ENCODE results near the gene STARD10.

Gene STARD10

DNA sequence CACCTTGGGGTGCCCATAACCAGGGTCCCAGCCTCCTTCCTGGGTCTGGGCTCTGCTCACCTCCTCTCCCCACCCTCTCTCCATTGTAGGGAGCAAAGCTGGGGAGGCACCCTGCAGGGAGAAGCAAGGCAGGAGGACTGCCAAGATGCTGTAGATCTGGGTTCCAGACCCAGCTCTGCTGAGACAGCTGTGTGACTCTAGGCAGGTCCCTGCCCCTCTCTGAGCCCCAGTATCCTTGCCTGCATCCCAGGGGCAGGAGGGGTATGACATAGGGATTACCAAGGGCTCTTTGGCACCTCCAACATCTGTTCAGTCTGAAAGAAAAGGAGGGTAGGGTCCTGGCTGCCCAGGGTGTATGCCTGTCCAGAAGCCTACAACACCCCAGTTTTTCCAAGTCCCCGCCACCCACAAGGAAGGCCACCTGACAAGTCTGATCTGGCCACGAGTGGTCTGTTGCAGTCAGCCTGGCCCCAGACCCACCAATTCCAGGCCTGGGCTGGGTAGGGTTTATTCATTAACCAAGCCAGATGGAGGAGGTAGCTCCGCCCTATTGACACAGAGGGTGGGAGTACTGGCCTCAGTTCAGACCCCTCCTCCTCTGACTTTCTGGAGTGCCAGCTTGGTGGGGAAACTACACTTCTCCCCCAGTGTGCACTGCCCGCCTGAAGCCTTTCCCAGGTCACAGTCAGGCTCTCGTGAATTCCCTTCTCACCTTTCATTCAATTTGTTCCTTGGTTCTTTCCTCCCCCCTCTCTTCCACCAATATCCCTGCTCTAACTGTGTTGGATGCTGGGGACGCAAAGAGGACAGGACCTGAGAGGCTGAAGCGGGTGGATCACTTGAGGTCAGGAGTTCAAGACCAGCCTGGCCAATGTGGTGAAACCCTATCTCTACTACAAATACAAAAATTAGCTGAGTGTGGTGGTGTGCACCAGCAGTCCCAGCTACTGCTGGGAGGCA is 15.0 kb downstream of the STARD10 start:
- DNase-seq: no peak

DNA sequence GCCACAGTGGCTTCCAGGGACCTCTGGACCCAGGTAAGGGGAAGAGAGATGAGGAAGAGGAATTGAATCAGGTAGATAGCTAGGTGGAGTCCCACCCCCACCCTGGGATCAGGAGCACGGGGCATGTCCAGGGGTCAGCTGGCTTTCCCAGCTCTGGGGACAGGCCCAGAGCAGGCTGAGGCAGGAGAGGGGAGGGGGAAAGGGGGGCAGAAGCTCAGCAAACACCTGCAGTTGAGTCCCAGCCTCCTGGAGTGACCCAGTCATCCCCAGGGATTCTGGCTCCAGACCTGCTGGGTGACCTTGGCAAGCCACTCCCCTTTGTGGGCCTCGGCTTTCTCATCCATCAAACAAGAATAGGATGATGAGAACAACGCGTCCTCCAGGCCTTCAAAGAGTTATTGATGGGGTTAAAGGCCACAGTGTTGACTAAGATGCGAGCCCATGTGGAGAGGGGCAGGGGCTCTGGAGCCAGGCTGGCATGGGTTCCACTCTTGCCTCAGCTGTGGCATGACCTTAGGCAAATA is 16.0 kb downstream of the STARD10 start:
- no peak for DNase-seq

DNA sequence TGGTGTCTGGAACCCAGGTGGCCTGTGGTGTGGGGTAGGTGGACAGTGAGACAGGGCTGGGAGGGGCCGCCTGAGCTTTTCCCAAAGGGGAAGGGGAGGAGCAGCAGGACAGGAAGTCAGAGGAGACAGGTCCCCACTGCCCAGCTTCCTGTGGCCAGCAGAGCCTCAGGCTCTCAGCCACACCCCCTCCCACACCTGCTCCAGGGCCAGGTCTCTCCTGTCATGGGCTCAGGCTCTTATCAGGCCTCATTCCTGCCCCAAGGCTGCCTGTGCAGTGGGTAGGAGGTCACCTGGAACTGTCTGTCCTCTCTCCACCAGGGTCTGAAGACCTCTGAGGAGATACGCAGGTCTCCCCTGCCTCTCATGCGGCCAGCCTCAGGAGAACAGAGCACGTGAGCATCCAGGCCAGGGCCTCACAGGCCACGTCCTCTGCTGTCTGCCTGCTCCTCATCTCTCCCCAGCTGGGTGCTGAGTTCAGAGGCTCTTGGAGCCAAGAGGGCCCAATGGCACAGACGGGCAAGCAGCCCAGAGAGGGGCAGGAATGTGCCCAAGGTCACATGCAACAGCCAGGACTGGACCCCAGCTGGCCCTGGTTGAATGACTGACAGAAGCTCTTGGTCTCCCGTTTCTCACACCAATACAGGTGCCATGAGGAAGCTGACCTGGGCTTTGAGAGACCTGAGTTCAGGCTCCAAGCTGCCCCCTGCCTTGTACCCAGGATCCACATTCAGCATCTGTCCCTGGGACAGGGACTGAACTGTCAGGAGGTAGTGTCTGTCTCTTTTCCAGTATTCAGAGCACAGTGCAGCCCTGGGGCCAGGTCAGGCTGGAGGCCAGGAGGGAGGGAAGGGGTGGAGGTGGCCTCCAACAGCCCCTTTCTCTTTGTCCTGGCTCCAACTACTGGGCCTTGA is 16.7 kb downstream of the STARD10 start:
- DNase-seq: no peak

DNA sequence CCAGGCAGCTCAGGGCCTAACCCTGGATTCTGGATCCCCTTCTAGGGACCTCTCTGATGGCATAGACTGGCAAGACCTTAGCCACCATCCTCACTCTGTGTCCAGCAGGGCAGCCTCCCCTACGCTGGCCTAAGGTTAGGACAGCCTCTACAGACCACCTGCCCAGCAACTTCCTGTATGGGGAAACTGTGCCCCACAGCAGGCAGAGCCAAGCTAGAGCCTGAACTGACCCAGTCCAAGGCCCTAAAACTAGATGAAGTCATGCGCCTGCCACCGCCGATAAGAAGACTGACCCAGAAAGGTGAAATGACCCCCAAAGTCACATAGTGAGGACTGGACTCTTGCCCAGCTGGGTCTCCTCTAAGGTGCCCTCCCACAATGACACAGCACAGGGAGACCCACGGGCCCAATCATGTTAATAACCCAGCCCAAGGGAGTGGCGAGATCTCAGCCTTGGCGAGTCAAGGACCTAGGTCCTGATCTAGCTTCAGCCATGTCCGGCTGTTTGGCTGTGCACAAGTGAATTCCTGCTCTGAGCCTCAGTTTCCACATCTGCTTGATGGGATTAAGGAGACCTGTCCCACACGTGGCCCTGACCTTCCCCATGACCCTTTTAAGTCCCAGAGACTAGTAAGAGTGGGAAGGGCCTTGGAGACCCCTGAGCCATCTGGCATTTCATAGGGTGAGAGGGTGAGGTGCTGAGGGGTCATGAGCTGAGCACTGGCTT is 17.6 kb downstream of the STARD10 start:
- no peak for DNase-seq

DNA sequence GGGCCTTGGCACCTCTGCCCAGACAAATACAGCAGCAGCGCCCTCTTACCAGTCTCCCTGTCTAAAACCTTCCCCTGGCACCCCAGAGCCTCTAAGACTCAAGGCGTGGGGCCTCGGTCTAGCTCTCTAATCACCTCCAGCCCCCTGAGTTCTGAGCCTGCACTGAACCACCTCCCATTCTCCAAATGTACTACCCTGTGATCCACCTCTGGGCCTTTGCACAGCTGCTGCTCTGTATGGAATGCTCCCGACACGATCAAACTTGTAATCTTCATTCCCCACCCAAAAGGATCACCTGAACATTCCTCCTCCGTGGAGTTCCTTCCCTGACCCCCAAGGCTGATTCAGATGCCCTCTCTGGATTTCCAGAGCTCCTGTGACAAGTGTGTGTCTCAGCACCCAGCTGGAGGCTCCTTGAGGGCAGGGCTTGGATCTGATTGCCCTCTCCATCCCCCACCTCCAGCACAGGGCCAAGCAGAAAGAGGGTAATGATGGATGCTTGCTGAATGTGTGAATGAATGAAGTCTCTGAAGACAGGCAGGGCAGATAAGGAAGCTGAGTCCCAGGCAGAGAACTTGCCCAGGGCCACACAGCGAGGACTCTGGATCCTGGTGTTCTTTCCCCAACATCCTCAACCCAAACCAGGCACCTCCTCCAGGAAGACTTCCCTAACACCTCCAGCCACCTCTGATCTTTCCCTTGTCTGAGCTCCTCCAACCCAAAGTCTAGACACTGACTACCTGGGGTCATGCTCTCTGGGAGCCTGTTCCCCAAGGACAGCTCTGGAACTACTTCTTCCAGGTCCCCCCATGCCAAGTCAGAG is 18.3 kb downstream of the STARD10 start:
- DNase-seq: no peak

DNA sequence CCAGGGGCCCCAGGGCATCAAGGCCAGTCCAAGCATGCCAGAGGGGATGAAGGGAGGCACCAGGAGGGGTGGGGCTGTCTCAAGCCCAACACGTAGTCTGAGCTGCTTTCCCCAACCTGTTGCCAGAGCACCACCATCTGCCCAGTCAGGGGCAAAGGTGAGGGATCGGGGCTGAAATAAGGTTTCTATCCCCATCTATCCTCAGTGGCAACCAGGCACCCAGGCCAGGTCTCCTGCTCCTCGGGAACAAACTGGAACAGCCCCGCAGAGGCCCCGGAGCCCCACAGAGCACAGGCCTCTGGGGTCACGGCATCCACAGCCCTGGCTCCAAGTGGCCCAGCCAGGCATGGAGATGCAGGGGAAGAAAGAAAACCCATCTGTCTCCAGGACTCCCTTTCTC is 19.3 kb downstream of the STARD10 start:
- DNase-seq: no peak

DNA sequence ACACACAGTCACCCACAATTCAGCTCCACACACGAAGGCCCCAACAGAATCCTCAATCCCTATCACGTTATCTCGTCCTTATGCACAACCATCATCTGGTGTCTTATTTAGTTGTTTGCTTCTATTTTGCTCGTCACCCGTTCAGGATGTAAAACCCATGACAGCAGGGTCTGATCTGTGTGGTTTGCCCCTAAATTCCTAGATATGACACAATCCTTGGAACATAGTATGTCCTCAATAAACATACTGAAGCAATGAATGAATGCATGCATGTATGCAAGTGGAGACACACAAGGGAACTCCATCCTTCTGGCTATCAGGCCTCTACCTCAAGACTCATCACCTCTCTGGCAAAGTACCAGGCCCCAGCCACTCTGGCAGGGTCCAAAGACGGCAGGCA is 20.2 kb downstream of the STARD10 start:
- no peak for DNase-seq

DNA sequence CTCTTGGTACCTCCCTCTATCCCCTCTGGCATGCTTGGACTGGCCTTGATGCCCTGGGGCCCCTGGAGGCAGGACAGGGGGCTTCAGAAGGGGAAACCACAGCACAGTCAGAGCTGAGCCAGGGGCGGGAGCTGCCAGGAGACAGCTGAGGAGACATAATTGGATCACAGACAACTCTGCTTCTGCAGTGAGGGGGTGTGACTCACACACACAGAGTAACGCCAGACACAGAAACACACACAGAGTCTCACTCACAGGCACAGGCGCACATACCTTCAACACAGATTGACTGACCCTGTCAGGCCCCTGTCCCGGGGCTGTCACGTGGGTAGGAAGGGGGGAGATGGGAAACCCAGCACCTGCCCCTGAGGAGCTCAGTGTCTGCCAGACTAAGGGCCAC is 20.6 kb downstream of the STARD10 start:
- DNase-seq: peak; percentile 78

DNA sequence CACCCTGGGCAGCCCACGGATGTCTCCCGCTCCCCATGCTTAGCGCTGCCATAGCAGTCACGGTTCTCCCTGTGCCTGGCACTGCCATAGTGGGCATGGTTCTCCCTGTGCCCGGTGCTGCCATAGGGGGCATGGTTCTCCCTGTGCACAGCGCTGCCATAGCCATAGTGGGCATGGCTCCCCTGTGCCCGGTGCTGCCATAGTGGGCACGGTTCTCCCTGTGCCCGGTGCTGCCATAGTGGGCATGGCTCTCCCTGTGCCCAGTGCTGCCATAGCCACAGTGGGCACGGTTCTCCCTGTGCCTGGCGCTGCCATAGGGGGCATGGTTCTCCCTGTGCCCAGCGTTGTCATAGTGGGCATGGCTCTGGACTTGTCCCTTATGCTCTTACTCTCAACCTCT is 21.8 kb downstream of the STARD10 start:
- no peak for DNase-seq

DNA sequence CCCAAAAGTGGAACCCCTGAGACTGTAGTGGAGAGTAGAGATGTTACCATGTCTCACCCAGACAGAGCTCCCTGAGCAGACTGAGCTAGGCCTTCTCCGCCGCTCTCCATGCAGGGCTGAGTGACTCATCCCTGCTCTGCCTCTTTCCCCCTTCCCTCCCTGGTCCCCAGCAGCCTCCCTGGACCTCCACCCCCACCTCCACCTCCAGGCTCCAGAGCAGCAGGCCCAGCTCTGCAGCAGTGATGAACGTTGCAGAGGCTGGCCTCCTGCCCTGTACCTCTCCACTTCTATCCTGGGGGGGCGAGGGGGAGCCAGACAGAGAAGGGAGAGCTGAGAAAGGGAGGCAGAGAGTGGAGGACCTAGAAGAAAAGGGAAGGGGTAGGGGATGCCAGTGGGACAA is 22.3 kb downstream of the STARD10 start:
- peak; percentile 54 for DNase-seq

DNA sequence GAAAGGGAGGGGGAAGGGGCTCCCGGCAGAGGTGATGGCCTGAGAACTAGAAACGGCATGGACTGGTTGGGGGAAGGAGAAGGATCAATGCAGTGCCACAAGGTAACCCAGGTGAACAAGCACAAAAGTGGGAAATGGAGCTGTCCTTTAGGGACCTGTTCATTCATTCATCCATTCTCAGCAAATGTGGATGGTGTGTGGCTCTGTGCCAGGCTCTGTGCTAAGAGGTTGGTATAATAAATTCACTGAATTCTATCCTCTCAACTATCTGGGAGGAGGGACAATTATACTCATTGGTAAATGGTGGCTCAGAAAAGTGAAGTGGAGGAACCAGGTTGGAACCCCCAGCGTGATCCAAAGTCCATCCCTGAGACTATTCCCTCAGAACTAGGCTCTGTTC is 23.0 kb downstream of the STARD10 start:
- DNase-seq: no peak

DNA sequence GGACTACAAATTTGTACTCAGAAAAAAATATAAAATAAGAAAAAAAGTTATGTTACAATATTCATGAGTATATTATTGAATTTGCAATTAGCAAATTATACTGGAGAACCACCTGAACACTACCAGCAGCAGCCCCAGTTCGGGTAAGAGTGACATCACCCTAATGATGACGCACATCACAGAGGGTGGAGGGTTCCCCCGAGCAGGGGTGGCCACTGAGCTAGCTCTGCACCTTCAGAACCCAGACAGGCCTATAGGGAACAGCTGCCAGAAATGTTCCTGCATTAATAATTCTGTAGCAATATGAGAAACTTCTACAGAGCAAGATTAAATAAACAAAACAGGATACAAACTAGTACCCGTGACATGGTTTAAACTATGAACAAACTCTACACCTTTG is 24.2 kb downstream of the STARD10 start:
- no peak for DNase-seq

DNA sequence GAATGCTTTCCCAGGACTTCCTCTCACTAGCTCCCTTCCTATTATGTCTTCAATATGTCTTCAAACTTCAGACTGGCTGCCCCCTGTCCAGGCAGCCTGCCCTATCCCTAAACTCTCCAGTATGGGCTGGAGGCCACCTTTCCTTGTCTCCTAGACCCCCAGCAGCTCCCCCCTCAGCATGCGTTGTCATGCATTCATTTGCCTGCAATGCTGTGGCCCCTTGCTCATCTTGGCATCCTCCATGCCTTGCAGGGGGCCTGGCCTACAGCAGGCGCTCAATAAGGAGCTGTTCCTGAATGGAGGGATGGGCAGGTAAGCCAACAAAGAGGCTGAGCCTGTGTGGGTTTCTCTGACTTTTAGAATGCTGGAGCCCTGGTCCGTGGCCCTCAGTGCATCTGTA is 25.3 kb downstream of the STARD10 start:
- DNase-seq: no peak

DNA sequence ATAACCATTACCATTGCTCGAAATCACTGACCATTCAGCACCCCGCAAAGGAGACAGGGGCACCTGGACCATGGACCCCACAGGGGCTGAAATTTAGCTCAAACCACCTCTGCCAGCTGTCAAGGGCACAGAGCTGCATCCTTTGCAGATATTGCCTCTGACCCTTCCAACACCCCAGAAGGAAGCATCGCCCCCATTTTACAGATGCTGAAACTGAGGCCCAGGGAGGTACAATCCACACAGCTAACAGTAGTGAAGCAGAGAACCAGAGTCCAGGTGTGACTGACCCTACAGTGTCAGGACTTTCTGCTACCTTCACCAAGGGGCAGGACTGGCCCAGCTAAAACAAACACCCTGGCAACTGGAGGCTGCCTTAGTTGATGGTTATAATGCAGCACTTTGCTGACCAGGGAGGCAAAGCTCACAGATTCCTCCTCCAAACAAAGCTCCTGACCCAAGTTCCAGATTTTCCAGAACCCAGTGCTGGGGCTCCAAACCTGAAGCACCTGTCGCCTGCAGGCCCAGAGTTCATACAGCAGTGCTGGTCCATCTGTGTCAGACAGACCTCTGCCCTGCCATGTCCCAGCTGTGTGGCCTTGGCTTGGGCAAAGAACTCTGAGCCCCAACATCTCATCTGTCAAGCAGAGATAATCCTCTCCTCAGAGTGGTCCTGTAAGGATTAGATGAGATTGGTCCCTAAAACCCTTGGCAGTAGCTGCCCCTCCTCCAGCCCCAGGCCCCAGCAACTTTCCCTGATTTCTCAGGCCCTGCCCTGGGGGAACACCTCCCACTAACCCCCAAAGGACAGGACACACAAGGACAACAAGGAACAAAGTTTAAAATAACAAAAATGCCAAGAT is 26.4 kb downstream of the STARD10 start:
- no peak for DNase-seq

DNA sequence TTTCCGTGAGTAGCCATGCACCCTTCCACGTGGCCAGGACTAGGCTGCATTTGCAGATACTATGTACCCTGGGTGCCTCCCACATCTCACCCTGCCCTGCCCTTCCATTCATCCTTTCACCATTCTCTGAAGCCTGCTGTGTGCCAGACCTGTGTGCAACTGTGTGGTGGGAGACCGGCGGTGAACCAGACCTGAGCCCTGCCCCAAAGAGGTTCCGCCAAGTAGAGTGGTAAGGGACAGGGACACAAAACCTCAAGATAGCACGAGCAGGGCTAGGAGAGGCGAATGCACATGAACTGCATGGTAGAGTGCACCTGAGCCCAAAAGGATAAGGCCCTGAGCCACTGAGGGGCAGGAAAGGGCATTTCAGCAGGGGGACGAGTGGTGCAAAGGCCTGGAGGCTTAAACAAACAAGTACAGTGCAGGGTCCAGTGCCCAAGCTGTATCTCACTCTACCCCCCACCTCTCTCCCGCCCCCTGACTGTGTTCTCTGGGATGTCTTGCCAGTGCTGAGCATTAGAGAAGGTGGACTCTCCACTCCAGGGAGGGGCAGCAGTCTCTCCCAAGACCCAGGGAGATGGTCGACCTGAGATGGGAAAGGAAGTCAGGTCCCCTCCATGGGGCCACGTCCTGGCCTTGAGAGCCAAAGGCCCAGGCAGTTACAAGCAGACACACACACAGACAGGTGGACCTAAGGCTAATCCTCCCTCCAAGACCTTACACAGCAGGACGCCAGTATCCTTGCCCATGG is 27.5 kb downstream of the STARD10 start:
- no peak for DNase-seq

DNA sequence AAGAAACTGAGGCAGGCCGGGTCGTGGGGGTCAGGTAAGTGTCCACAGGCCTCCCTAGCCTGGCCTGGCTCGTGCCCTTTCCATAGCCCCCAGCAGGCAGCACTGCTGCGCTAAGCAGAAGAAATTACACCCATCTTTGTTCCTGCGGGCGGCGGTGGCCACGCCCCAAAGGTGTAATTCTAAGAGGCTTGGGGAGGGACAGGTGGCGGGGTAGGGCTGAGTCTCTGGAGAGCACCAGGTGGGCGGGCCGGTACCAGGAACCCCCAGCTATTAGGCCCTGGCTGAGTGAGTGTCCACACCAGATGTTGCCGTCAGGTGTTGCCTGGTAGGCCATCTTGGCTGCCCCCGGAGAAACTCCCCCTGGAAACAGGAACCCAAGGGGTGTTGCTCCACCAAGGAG is 29.3 kb downstream of the STARD10 start:
- DNase-seq: no peak

DNA sequence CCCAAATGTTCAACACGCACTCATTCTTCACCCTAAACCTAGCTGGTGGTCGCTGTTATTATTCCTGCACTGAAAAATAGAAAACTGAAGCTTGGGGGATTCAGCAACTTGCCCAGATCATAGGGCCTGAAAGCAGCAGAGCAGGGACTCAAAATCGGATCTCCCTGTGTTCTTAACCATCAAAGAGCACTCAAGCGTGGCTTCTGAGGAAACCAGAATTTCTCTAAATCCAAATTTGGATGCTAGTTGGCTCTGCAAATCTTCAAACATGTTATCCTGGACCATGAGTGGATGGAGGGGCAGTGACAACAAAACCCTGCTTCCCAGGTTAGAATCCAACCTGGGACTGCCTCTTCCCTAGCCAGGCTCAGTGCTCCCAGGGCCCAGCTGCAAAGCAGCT is 30.0 kb downstream of the STARD10 start:
- no peak for DNase-seq

DNA sequence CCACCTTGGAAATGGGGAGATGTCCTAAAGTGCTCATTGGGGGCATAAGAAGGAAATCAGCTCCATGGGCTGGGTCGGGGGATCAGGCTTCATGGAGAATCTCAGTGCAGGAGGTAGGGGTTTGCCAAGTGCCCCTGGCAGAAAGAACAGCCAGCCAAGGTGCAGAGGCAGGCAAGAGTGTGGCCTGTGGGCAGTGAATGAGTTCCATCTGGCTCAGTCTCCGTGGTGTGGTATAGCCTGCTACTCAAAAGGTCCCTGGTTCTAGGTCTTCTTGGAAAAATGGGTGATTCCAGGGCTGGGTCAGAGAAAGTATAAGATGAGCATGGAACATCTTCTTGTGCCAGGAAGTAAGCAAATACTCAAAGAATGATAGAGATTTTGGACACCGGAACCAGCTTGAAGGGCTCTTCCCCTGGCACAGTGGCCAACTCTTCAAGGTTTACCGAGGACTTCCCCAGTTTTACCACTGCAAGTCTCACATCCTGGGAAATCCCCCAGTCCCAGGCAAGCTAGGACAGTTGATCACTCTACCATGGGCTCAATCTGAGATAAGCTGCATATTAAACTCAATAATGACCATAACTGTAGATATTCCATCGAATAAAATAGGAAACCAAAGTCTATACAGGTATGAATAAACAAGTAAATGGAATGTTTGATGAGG is 31.1 kb downstream of the STARD10 start:
- no peak for DNase-seq

DNA sequence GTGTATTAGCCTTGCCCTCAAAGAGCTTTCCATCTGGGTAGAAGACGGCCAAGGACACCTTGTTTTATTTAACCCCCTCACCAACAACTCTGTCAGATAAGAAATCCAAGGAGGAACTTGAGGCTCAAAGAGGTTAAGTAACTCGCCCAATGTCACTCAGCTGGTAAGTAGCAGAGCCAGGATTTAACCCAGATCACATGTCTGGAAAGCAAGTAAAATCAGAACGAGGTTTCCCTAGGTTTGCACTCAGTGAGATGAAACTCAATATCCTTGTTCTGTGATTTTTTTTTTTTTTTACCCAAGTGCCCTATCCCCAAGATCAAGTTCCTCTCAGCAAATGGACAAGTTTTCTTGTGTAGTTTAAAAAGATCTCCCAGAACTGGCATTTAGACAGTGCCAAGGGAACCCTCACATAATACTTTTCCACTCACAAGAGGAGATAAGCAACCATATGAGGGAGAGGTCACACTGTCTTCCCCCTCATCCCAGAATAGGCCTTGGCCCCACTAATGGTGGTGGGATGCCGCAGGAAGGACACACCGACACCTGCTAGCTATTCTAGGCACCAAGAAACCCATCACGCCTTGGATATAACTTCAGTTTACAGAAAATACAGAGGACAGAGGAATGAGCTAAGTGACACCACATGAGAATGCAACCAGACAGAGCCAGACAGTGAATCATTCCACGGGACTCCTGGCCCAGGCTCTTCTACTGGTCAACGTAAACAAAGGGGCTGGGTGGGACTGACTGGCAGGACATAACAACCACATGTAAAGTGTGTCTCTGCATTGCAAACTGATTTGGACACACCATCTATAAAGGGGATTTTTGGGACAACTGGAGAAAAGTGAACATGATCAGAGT is 33.1 kb downstream of the STARD10 start:
- DNase-seq: no peak
